Measurements from ENCODE around the gene IGFBP6. TPM values are rescaled to one million over a fixed set of nuclear protein-coding genes. Genes with fewer than 3 reads are reported as not detected.

Gene IGFBP6, protein sequence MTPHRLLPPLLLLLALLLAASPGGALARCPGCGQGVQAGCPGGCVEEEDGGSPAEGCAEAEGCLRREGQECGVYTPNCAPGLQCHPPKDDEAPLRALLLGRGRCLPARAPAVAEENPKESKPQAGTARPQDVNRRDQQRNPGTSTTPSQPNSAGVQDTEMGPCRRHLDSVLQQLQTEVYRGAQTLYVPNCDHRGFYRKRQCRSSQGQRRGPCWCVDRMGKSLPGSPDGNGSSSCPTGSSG
- not detected for total RNA-seq

DNA sequence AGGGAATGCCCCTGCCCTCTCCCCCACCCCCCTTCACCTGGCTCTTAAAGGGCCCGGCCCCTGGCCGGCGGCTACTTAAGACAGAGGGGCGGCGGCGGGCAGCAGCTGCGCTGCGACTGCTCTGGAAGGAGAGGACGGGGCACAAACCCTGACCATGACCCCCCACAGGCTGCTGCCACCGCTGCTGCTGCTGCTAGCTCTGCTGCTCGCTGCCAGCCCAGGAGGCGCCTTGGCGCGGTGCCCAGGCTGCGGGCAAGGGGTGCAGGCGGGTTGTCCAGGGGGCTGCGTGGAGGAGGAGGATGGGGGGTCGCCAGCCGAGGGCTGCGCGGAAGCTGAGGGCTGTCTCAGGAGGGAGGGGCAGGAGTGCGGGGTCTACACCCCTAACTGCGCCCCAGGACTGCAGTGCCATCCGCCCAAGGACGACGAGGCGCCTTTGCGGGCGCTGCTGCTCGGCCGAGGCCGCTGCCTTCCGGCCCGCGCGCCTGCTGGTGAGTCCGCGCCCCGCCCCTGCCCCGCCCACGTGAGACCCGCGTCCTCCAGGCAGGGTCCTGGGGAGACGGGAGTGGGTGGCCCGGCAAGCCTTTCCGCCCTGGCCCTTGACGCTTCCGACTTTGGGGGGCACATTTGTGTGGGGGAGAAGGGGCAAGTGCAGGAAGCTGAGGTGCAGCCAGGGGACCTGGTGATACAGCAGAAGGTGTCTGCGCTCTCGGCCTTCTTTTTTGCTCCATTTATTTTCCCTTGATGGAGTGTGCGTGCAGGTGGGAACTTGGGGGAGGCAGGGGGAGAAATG is at the start of gene IGFBP6:
Gene IGFBP6, plus strand, starts transcription at position 104 of the 790 bp plus-strand sequence. Its CDS starts 51 bp downstream, at position 155.
- H3K9me3 ChIP-seq (ENCODE audit: low read depth, low read length): no peaks in the 10 kb centered on the region
- peaks cover 9% of the 10 kb centered on the region for H3K27me3 ChIP-seq (ENCODE audit: insufficient read depth, low read length)
- peak within 1 kb of the TSS; percentile 23 for H3K4me3 ChIP-seq (ENCODE audit: low read length)
- H3K4me1 ChIP-seq (ENCODE audit: insufficient read depth, low read length): peaks cover 57% of the 10 kb centered on the region

DNA sequence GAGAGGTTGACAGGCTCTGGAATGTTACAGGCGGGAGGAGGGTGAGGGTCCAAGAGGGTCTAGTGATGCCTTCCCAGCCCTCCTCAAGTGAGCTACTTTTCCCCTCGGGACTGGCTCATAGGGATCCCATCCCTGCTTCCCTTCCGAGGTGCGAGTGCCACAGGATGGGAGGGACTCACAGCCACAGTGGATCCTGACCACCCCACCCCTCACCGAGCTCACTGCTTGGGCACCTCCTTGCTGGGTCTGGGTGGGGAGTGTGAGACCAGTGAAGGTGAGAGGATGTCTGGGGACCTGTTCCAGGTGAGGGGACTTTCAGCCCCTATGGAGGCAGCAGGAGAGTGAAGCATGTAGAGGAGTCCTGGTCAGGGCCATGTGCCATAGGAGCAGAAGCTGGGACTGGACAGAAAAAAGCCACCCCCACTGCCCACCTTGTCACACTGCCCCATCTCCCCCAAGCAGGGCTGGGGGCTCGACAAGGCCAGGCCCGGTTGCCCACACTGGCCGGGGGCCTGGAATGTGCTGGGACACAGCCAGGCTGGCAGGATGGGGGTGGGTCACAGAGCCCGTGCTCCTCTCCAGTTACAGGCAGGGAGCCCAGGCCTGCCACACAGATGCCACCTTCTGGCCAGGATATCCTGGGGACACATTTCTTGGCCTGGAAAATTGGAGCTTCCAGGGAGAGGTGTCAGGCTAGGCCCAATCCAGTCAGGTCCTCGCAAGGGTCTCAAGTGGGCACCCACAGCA is 49.3 kb upstream of the IGFBP6 start:
- Histone ChIP-seq H3K9me3 (ENCODE audit: low read depth, low read length) (no peaks in the 10 kb centered on the region), H3K4me1 (ENCODE audit: insufficient read depth, low read length) (peaks cover 15% of the 10 kb centered on the region), H3K27me3 (ENCODE audit: insufficient read depth, low read length) (peaks cover 3% of the 10 kb centered on the region), H3K4me3 (ENCODE audit: low read length) (no peak overlapping the region)

DNA sequence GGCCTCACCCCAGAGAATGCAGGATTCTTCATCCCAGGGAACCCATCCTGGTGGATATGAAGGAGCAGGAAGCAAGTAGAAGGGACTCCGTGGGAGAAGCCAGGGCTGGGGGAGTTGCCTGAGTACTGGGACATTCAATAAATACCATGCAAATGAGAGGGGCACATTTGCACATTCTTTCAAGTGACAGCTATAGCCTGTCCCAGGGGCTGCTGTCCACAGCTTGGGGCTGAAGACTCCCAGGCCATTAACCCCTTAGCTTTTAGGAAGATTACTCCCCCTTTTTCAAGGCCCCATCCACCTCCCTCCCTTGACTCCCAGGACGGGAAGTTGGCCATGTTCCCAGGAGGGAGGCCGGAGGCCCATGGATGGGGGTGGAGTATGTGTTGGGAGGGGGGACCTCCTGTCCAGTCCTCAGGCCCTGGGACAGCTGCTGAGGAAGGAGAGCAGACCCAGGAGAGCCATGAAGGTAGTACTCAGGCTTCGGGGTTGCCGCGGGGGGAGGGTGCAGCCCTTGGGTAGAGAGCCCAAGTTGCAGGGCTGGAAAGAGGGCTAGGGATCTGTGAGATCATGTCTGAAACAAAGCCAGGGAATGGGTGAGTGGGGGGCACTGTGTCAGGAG is 48.6 kb upstream of the IGFBP6 start:
- Histone ChIP-seq H3K4me3 (ENCODE audit: low read length) (no peak overlapping the region), H3K4me1 (ENCODE audit: insufficient read depth, low read length) (peaks cover 19% of the 10 kb centered on the region), H3K27me3 (ENCODE audit: insufficient read depth, low read length) (peaks cover 3% of the 10 kb centered on the region), H3K9me3 (ENCODE audit: low read depth, low read length) (no peaks in the 10 kb centered on the region)

DNA sequence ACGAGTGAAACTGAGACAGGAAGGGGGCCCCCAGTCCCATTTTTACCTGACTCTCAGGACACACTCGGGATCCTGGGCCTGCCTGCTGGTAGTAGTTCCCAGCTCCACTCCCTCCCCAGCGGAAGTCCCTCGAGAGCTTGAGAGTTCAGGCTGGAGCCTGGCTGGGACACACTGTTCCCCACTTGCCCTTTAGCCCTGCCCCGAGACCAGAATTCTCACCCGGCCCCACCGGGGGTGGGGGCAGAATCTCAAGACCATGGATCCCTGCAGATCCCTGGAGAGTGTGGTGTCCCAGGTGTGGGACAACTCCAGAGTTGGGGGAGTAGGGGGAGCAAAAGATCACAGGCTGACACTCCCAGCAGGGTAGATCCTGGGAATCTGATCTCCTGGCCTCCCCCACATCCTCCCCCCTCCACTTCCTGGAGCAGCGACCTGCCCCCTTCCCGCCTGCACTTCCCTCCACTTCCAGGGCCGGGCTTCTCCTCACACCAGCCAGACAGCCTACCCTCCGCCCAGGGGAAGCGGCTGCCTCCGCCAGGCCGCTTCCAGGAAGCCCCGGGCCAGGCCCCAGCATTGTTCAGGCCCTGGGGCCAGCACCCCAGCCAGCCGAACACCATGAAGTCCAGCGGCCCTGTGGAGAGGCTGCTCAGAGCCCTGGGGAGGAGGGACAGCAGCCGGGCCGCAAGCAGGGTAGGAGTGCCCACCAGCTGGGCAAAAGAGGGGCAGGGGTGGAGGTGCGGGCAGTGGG is 47.7 kb upstream of the IGFBP6 start, which contains the start of gene TNS2:
Gene TNS2, plus strand, starts transcription at position 495 of the 748 bp plus-strand sequence. Its CDS starts 121 bp downstream, at position 616.
- H3K9me3 ChIP-seq (ENCODE audit: low read depth, low read length): no peaks in the 10 kb centered on the region
- H3K27me3 ChIP-seq (ENCODE audit: insufficient read depth, low read length): peaks cover 3% of the 10 kb centered on the region
- no peak within 1 kb of the TSS for H3K4me3 ChIP-seq (ENCODE audit: low read length)
- H3K4me1 ChIP-seq (ENCODE audit: insufficient read depth, low read length): peaks cover 25% of the 10 kb centered on the region

DNA sequence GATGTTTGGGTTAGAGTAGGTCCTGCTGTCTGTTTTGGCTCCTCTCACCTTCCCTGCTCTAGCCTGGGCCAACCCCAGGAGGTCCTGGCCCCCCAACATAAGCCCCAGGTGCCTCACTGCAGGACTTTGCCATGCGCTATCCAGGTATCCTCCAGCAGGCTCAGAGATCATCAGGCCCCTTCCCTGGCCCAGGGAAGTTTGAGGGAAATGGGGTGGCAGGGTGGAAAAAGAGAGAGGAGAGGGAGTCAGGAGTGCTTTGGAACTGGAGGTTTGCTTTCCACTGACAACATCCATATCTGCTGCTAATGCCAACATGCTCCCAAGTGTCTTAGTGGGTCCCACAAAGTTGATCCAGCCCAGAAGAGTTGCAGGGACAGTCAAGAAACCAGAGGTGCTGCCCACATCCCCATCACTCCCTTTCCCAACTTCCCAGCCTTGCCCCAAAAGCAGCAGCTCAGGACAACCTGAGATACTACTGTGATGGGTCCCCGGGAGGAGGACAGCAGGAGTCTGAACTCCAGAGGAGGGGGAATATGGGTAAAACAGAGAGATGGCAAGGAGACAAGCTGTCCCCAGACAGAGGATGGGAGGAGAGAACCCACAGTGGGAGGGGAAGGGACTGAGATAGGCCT is 46.9 kb upstream of the IGFBP6 start:
- H3K9me3 ChIP-seq (ENCODE audit: low read depth, low read length): no peaks in the 10 kb centered on the region
- H3K4me1 ChIP-seq (ENCODE audit: insufficient read depth, low read length): peaks cover 27% of the 10 kb centered on the region
- H3K4me3 ChIP-seq (ENCODE audit: low read length): no peak overlapping the region
- peaks cover 3% of the 10 kb centered on the region for H3K27me3 ChIP-seq (ENCODE audit: insufficient read depth, low read length)

DNA sequence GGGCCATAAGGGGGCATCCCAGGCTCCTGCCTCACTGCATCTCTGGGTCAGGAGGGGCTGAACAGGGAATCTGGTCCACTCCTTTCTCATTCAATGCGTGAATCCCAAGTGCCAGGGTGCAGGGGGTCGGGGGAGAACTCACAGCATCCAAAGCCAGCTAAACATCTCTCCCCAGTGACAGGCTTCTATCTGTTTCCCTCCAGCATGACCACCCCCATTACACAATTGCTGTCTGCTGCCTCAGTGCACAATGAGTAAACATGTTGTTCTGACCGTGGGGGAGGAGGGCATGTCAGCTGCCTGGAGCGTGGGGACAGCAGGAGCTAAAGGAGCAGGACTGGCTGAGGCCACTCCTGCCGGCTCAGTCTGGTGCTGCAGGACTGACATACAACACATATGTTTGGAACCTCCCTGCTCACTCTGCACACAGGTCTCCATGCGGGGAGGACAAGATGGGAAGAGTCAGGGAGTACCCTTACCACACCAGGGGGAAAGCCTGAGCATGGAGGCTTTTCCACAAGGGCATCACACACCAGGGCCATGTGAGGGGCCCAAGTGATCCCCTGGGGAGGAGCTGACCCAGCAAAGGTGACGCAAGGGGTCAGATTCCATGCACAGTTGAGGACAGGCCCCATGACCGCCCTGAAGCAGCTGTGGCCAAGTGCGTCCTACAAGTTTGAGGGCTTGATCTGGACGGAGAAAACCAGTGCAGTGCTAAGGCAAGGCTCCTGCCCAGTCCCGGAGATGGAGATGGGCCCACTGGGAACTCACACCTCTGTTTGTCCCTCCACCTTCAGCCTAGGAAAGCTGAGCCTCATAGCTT is 46.2 kb upstream of the IGFBP6 start:
- Histone ChIP-seq H3K4me1 (ENCODE audit: insufficient read depth, low read length) (peaks cover 24% of the 10 kb centered on the region), H3K4me3 (ENCODE audit: low read length) (no peak overlapping the region), H3K9me3 (ENCODE audit: low read depth, low read length) (no peaks in the 10 kb centered on the region), H3K27me3 (ENCODE audit: insufficient read depth, low read length) (no peaks in the 10 kb centered on the region)

DNA sequence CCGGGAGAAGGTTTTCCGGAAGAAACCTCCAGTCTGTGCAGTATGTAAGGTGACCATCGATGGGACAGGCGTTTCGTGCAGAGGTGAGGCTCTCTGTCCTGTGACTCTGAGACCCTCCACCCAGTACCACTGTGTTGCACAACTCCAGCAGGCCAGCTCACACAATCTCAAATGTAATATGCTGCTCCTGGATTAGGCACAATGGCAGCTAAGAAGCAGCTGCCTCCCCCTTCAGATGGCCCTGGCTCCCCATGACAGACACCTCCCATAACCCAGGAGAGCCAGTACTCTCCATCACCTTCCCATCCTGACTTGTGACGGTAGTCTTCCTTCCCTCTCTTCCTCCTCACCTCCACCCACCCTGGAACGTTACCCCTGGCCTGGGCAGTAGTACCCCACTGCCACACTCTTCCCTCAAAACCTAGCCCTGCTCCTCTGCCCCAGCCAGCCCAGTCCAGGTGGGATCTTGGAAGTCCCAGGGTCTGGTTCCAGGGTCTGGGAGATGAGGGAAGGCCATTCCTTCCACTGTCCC is 45.5 kb upstream of the IGFBP6 start:
- Histone ChIP-seq H3K9me3 (ENCODE audit: low read depth, low read length) (no peaks in the 10 kb centered on the region), H3K4me3 (ENCODE audit: low read length) (no peak overlapping the region), H3K27me3 (ENCODE audit: insufficient read depth, low read length) (no peaks in the 10 kb centered on the region), H3K4me1 (ENCODE audit: insufficient read depth, low read length) (peaks cover 18% of the 10 kb centered on the region)

DNA sequence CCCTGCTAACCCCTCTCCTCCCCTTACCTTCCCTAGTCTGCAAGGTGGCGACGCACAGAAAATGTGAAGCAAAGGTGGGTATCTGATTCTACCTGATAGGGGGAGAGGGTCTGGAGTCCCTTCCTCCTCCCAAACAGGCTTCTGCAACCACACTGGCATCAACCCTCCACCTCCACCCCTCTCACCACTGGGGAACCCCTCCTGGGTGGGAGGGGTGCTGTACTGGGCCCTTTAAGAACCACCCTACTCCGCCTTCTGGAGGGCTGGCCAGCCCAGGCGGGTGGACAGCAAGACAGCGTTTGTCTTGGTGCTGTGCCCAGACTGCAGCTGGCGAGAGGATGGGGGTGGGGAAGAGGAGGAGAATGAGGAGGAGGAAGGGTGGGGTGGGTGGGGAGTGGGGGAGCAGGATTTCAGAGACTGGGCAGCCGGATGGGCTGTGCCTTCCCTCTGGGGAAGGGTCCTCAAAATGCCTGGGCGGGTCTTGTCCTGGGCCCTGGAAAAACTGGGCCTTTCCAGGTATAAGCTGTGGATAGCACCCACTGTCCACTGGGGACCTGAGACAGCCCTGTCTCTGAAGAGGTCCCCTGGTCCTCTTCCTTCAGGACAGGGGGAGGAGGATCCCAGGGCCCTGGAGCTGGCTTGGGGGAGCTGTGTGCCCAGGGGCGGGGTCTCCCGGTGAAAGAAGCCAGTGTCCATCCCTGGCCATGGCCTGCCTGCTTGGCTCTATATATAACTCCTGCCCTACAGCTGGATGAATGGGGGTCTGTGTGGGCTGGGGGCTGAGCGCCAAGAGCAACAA is 44.8 kb upstream of the IGFBP6 start:
- H3K27me3 ChIP-seq (ENCODE audit: insufficient read depth, low read length): no peaks in the 10 kb centered on the region
- H3K4me3 ChIP-seq (ENCODE audit: low read length): no peak overlapping the region
- peaks cover 17% of the 10 kb centered on the region for H3K4me1 ChIP-seq (ENCODE audit: insufficient read depth, low read length)
- H3K9me3 ChIP-seq (ENCODE audit: low read depth, low read length): no peaks in the 10 kb centered on the region

DNA sequence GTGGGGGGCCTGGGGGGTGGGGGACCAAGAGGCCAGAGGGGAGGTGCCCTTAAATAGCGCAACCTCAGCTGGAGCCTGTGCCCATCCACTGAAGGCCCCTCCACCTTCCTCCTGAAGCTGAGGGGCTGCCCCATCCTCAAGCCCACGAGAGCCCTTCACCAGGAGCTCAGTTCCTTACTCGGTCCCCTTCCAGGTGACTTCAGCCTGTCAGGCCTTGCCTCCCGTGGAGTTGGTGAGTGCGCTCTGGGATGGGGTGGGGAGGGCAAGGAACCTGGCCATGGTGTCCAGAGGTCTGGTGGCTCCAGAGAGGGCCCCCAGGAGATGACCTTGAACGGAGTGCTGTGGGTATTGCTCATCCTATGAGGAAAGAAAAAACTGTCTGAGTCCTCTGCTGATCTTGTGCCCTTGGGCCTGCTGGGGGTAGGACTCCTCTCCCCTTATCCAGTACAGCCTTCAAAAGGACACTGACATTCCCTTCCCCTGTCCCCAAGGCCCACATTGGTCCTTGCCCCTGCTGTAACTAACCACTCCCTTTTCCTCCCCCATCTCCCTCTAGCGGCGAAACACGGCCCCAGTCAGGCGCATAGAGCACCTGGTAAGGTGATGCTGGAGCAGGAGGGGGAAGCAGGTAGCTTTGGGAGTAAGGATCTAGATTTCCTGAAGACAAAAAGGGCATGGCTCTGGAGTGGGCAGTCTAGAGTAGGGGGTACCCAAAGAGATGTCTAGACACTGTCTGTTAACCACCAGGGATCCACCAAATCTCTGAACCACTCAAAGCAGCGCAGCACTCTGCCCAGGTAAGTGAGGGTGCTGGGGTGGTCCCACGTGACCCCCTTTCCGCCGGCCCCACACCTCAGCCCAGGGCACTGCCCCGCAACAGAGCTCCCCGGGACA is 44.0 kb upstream of the IGFBP6 start:
- Histone ChIP-seq H3K9me3 (ENCODE audit: low read depth, low read length) (no peaks in the 10 kb centered on the region), H3K4me3 (ENCODE audit: low read length) (peak overlapping the region; percentile 57), H3K27me3 (ENCODE audit: insufficient read depth, low read length) (no peaks in the 10 kb centered on the region), H3K4me1 (ENCODE audit: insufficient read depth, low read length) (peaks cover 12% of the 10 kb centered on the region)

DNA sequence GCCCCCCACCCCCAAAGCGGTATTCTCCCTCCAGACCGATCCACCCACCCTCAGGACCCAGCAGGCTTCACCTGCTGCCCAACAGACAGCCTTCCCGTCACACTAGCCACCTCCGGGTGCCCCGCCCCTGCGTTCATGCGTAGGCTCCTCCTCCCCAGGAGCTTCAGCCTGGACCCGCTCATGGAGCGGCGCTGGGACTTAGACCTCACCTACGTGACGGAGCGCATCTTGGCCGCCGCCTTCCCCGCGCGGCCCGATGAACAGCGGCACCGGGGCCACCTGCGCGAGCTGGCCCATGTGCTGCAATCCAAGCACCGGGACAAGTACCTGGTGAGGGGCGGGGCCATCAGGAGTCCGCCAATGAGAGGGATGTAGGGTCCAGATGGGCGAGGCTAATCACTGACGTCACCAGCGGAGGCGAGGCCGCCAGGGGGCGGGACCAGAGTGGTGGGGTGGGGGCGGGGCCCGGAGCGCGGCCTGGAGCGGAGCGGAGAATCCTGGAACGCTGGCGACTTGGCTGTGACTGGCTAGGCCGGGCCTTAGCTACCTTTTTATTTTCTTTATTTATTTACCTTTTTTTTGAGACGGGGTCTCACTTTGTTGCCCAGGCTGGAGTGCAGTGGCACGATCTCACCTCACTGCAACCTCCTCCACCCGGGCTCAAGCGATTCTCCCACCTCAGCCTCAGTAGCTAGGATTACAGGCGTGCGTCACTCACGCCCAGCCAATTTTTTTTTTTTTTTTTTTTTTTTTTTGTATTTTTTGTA is 43.2 kb upstream of the IGFBP6 start:
- peaks cover 12% of the 10 kb centered on the region for H3K4me1 ChIP-seq (ENCODE audit: insufficient read depth, low read length)
- no peaks in the 10 kb centered on the region for H3K27me3 ChIP-seq (ENCODE audit: insufficient read depth, low read length)
- H3K9me3 ChIP-seq (ENCODE audit: low read depth, low read length): no peaks in the 10 kb centered on the region
- H3K4me3 ChIP-seq (ENCODE audit: low read length): peak overlapping the region; percentile 57

All from mononuclear cell (primary cell).